Liver (tissue), 9 donors: ENCODE results near the gene MRPS16. TPM values are rescaled to one million over a fixed set of nuclear protein-coding genes. Genes with fewer than 3 reads are reported as not detected.

Source experiments
- DNase-seq: peaks from one replicate; pipeline ENCODE4 v3.0.0-alpha.2; 2017; ENCODE audit warnings: low spot score
- H3K27ac ChIP-seq, 2 donors: one replicate each; pipeline ENCODE4 v1.7.0; 2013; ENCODE audit warnings: inconsistent platforms in 2 of 2, low read length in 2 of 2, control low read depth in 1 of 2, low read depth in 1 of 2, mild to moderate bottlenecking in 1 of 2
- H3K27me3 ChIP-seq, 4 donors: one replicate each; pipeline versions ENCODE4 v1.6.1 to v1.7.0; 2013; ENCODE audit warnings: low read length in 3 of 4, inconsistent platforms in 1 of 4, mild to moderate bottlenecking in 1 of 4, moderate library complexity in 1 of 4; ENCODE audit not compliant: control insufficient read depth in 4 of 4, insufficient read depth in 4 of 4
- H3K36me3 ChIP-seq, 4 donors: one replicate each; pipeline versions ENCODE4 v1.6.1 to v1.7.0; 2013; ENCODE audit warnings: low read length in 3 of 4, mild to moderate bottlenecking in 3 of 4, low read depth in 1 of 4, moderate library complexity in 1 of 4; ENCODE audit not compliant: control insufficient read depth in 4 of 4, insufficient read depth in 3 of 4
- H3K4me1 ChIP-seq, 4 donors: one replicate each; pipeline versions ENCODE4 v1.6.1 to v1.7.0; 2013; ENCODE audit warnings: low read length in 3 of 4, mild to moderate bottlenecking in 3 of 4, moderate library complexity in 1 of 4; ENCODE audit not compliant: control insufficient read depth in 4 of 4, insufficient read depth in 4 of 4
- H3K4me3 ChIP-seq, 3 donors: one replicate each; pipeline versions ENCODE4 v1.6.1 to v1.7.0; 2013; ENCODE audit warnings: low read length in 3 of 3, control low read depth in 1 of 3, low read depth in 1 of 3, mild to moderate bottlenecking in 1 of 3
- H3K9ac ChIP-seq, 2 donors: one replicate each; pipeline ENCODE4 v1.7.0; 2013; ENCODE audit warnings: low read length in 2 of 2, mild to moderate bottlenecking in 2 of 2, moderate library complexity in 2 of 2, control low read depth in 1 of 2, low read depth in 1 of 2
- H3K9me3 ChIP-seq, 4 donors: one replicate each; pipeline versions ENCODE4 v1.6.1 to v1.7.0; 2013; ENCODE audit warnings: low read length in 3 of 4; ENCODE audit not compliant: control insufficient read depth in 4 of 4
- EGR1 ChIP-seq, 2 donors: IDR thresholded peaks; 2 replicates each; pipeline ENCODE4 v1.6.1; 2016 to 2018; ENCODE audit warnings: antibody characterized with exemption in 2 of 2, low read depth in 2 of 2
- FOXA1 ChIP-seq: IDR thresholded peaks from 2 replicates; pipeline ENCODE4 v1.6.1; 2016; ENCODE audit warnings: antibody characterized with exemption
- GABPA ChIP-seq, 2 donors: IDR thresholded peaks in 1 of 2; conservative IDR thresholded peaks in 1 of 2; 2 replicates each; pipeline ENCODE4 v1.6.1; 2016; ENCODE audit warnings: antibody characterized with exemption in 2 of 2, mild to moderate bottlenecking in 1 of 2, moderate library complexity in 1 of 2
- HNF4A ChIP-seq, 2 donors: conservative IDR thresholded peaks; 2 replicates each; pipeline ENCODE4 v1.6.1; 2016; ENCODE audit warnings: antibody characterized with exemption in 2 of 2, mild to moderate bottlenecking in 2 of 2
- HNF4G ChIP-seq: IDR thresholded peaks from 2 replicates; pipeline ENCODE4 v1.6.1; 2016; ENCODE audit warnings: antibody characterized with exemption
- JUND ChIP-seq, 2 donors: IDR thresholded peaks; 2 replicates each; pipeline ENCODE4 v1.6.1; 2016; ENCODE audit warnings: antibody characterized with exemption in 2 of 2
- RAD21 ChIP-seq, 2 donors: IDR thresholded peaks; 2 replicates each; pipeline ENCODE4 v1.6.1; 2016; ENCODE audit warnings: antibody characterized with exemption in 2 of 2, mild to moderate bottlenecking in 2 of 2
- RXRA ChIP-seq, 2 donors: IDR thresholded peaks; 2 replicates each; pipeline ENCODE4 v1.6.1; 2017 to 2018; ENCODE audit warnings: antibody characterized with exemption in 2 of 2, mild to moderate bottlenecking in 1 of 2
- SP1 ChIP-seq: IDR thresholded peaks from 2 replicates; pipeline ENCODE4 v1.6.1; 2018; ENCODE audit warnings: antibody characterized with exemption, mild to moderate bottlenecking
- TAF1 ChIP-seq: conservative IDR thresholded peaks from 2 replicates; pipeline ENCODE4 v1.6.1; 2016; ENCODE audit warnings: antibody characterized with exemption, mild to moderate bottlenecking
- YY1 ChIP-seq: IDR thresholded peaks from 2 replicates; pipeline ENCODE4 v1.6.1; 2016; ENCODE audit warnings: antibody characterized with exemption, mild to moderate bottlenecking
- WGBS: extraction: QIAGEN DNeasy Blood & Tissue Kit; methylation state at CpG from one replicate; pipeline ENCODE4 v1.1.7; 2013; 5-methylcytosine and 5-hydroxymethylcytosine counted together
- polyA plus RNA-seq, 2 donors: library from polyadenylated mRNA; stranded (reverse) in 1 of 2; unstranded in 1 of 2; fragments of 200-250 nt in 1 of 2; fragments of >200 nt in 1 of 2; fragmentation: Nextera tagmentation in 1 of 2; extraction: Ambion mirVana in 1 of 2; gene quantifications; one replicate each; pipeline versions ENCODE4 v1.2.1 to v1.2.3, GENCODE V29; 2013 to 2015
- total RNA-seq, 2 donors: library from RNA; depleted of rRNA; stranded (reverse); fragments of >200 nt; gene quantifications; one replicate each; pipeline ENCODE4 v1.2.3, GENCODE V29; 2014
- TF ChIP-seq, protein P1 (sequence below): fragments of 150-350 bp; IDR thresholded peaks from 2 replicates; pipeline ENCODE4 v1.5.1; 2017; ENCODE audit warnings: improper control_type of control experiment, low read depth, low read length; ENCODE audit not compliant: missing input control
- TF ChIP-seq, protein P2 (sequence below): IDR thresholded peaks from 2 replicates; pipeline ENCODE4 v1.6.1; 2016; ENCODE audit warnings: antibody characterized with exemption, mild to moderate bottlenecking
- TF ChIP-seq, protein P3 (sequence below): IDR thresholded peaks from 2 replicates; pipeline ENCODE4 v1.6.1; 2016; ENCODE audit warnings: antibody characterized with exemption
- TF ChIP-seq, protein P4 (sequence below): IDR thresholded peaks from 2 replicates; pipeline ENCODE4 v1.6.1; 2016; ENCODE audit warnings: antibody characterized with exemption
- TF ChIP-seq, protein P5 (sequence below): IDR thresholded peaks from 2 replicates; pipeline ENCODE4 v1.6.1; 2016; ENCODE audit warnings: antibody characterized with exemption
- donor health status: healthy.
- donor health status: healthy.
- donor health status: healthy.
- donor health status: healthy.
- donor health status: healthy.

The MRPS16 gene
- total and polyA plus RNA-seq, 4 donors: 34.2 to 87.5 (median 48.3) TPM

DNA sequence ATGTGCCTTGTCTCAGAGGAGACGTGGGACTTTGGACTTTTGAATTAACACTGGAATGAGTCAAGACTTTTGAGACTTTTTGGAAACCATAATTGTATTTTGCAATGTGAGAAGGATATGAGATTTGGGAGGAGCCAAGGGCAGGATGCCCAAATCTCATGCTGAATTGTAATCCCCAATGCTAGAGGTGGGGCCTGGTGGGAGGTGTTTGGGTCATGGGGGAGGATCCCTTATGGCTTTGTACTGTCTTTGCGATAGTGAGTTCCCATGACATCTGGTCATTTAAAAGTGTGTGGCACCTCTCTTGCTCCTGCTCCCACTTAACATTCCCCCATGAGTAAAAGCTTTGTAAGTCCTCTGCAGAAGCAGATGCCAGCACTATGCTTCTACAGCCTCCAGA lies 44.6 kb downstream of the MRPS16 start (continued):
- TF ChIP-seq, protein P1, sequence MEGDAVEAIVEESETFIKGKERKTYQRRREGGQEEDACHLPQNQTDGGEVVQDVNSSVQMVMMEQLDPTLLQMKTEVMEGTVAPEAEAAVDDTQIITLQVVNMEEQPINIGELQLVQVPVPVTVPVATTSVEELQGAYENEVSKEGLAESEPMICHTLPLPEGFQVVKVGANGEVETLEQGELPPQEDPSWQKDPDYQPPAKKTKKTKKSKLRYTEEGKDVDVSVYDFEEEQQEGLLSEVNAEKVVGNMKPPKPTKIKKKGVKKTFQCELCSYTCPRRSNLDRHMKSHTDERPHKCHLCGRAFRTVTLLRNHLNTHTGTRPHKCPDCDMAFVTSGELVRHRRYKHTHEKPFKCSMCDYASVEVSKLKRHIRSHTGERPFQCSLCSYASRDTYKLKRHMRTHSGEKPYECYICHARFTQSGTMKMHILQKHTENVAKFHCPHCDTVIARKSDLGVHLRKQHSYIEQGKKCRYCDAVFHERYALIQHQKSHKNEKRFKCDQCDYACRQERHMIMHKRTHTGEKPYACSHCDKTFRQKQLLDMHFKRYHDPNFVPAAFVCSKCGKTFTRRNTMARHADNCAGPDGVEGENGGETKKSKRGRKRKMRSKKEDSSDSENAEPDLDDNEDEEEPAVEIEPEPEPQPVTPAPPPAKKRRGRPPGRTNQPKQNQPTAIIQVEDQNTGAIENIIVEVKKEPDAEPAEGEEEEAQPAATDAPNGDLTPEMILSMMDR: no peak
- no peak for TF ChIP-seq SP1

DNA sequence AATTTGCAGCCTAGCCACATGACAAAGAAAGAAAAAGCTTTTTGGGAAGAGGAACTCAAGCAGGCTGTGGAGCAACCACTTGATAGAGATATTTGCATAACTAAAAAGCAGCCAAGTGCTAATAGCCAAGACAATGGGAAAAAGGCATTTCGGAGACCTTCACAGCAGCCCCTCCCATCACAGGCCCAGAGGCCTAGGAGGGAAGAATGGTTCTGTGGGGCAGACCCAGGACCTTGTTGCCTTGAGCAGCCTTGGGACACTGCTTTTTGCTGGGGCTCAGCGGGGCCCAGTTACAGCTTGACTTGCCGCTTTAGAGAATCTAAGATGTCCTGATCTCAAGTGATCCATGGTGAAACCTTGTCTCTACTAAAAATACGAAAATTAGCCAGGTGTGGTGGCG lies 46.1 kb downstream of the MRPS16 start:
- H3K9me3 ChIP-seq: no peaks in the 10 kb centered on the region
- H3K4me1 ChIP-seq: peaks cover 0 to 8% (median 7%) of the 10 kb centered on the region in 4 donors
- WGBS: 98% methylated on average over 5 of the region's 5 CpGs
- H3K9ac ChIP-seq: no peak overlapping the region
- H3K4me3 ChIP-seq: no peak overlapping the region
- peaks cover 0 to 8% (median 0%) of the 10 kb centered on the region in 4 donors for H3K36me3 ChIP-seq
- H3K27me3 ChIP-seq: no peaks in the 10 kb centered on the region
- no peak for DNase-seq
- TF ChIP-seq, protein P2, sequence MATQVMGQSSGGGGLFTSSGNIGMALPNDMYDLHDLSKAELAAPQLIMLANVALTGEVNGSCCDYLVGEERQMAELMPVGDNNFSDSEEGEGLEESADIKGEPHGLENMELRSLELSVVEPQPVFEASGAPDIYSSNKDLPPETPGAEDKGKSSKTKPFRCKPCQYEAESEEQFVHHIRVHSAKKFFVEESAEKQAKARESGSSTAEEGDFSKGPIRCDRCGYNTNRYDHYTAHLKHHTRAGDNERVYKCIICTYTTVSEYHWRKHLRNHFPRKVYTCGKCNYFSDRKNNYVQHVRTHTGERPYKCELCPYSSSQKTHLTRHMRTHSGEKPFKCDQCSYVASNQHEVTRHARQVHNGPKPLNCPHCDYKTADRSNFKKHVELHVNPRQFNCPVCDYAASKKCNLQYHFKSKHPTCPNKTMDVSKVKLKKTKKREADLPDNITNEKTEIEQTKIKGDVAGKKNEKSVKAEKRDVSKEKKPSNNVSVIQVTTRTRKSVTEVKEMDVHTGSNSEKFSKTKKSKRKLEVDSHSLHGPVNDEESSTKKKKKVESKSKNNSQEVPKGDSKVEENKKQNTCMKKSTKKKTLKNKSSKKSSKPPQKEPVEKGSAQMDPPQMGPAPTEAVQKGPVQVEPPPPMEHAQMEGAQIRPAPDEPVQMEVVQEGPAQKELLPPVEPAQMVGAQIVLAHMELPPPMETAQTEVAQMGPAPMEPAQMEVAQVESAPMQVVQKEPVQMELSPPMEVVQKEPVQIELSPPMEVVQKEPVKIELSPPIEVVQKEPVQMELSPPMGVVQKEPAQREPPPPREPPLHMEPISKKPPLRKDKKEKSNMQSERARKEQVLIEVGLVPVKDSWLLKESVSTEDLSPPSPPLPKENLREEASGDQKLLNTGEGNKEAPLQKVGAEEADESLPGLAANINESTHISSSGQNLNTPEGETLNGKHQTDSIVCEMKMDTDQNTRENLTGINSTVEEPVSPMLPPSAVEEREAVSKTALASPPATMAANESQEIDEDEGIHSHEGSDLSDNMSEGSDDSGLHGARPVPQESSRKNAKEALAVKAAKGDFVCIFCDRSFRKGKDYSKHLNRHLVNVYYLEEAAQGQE: no peak
- TF ChIP-seq FOXA1 (no peak), TAF1 (no peak), YY1 (no peak), HNF4G (no peak), JUND (IDR thresholded peaks at IDR 0.05) (no peak), RXRA (IDR thresholded peaks at IDR 0.05) (no peak), EGR1 (IDR thresholded peaks at IDR 0.05; ENCODE audit: low read depth in 2 of 2) (no peak), RAD21 (IDR thresholded peaks at IDR 0.05) (no peak), GABPA (IDR thresholded peaks at IDR 0.05 in 1 of 2, conservative IDR thresholded peaks at IDR 0.05 in 1 of 2) (no peak), SP1 (no peak), HNF4A (conservative IDR thresholded peaks at IDR 0.05) (no peak)
- TF ChIP-seq, protein P3, sequence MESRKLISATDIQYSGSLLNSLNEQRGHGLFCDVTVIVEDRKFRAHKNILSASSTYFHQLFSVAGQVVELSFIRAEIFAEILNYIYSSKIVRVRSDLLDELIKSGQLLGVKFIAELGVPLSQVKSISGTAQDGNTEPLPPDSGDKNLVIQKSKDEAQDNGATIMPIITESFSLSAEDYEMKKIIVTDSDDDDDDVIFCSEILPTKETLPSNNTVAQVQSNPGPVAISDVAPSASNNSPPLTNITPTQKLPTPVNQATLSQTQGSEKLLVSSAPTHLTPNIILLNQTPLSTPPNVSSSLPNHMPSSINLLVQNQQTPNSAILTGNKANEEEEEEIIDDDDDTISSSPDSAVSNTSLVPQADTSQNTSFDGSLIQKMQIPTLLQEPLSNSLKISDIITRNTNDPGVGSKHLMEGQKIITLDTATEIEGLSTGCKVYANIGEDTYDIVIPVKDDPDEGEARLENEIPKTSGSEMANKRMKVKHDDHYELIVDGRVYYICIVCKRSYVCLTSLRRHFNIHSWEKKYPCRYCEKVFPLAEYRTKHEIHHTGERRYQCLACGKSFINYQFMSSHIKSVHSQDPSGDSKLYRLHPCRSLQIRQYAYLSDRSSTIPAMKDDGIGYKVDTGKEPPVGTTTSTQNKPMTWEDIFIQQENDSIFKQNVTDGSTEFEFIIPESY: no peak
- TF ChIP-seq, protein P1: no peak
- TF ChIP-seq, protein P4, sequence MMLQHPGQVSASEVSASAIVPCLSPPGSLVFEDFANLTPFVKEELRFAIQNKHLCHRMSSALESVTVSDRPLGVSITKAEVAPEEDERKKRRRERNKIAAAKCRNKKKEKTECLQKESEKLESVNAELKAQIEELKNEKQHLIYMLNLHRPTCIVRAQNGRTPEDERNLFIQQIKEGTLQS: no peak
- TF ChIP-seq, protein P5, sequence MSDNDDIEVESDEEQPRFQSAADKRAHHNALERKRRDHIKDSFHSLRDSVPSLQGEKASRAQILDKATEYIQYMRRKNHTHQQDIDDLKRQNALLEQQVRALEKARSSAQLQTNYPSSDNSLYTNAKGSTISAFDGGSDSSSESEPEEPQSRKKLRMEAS: no peak
- H3K27ac ChIP-seq: no peak overlapping the region
